Right atrium auricular region (tissue), 2 donors: ENCODE results near the gene EYA4. TPM values are rescaled to one million over a fixed set of nuclear protein-coding genes. Genes with fewer than 3 reads are reported as not detected.
A peak's percentile ranks its signal among the peaks of the same experiment; 100 is the strongest.

Experiments
- DNase-seq: peaks from one replicate; pipeline ENCODE4 v3.0.0-alpha.2; 2019; ENCODE audit warnings: low spot score
- H3K27ac ChIP-seq, 2 donors: fragments of 200-600 bp; sonication (generic); 1 replicate in 1 of 2; 2 replicates in 1 of 2; pipeline ENCODE4 v1.5.1; 2016 to 2019
- H3K27me3 ChIP-seq, 2 donors: fragments of 200-600 bp; sonication (generic); one replicate each; pipeline versions ENCODE4 v1.5.1 to v1.6.0; 2017 to 2019
- H3K36me3 ChIP-seq: fragments of 200-600 bp; sonication (generic); one replicate; pipeline ENCODE4 v1.5.1; 2016
- H3K4me1 ChIP-seq, 2 donors: fragments of 200-600 bp; sonication (generic); one replicate each; pipeline versions ENCODE4 v1.5.1 to v1.6.0; 2017 to 2019
- H3K4me3 ChIP-seq, 2 donors: fragments of 200-600 bp; sonication (generic); 1 replicate in 1 of 2; 2 replicates in 1 of 2; pipeline ENCODE4 v1.5.1; 2017 to 2019; ENCODE audit warnings: mild to moderate bottlenecking in 1 of 2, moderate library complexity in 1 of 2
- H3K9me3 ChIP-seq, 2 donors: fragments of 200-600 bp; sonication (generic); one replicate each; pipeline ENCODE4 v1.5.1; 2019
- total RNA-seq, 2 donors: library from RNA; depleted of rRNA; stranded (reverse); fragments of >200 nt; gene quantifications; one replicate each; pipeline ENCODE4 v1.1.0, GENCODE V29; 2016
- TF ChIP-seq, protein P1 (sequence below), 2 donors: fragments of 200-600 bp; sonication (generic); IDR thresholded peaks; one replicate each; pipeline ENCODE4 v1.5.1; 2019; ENCODE audit warnings: antibody characterized with exemption in 2 of 2

The EYA4 gene
- total RNA-seq, 2 donors from 2014 or later, result 16.2 to 24.2 TPM

DNA sequence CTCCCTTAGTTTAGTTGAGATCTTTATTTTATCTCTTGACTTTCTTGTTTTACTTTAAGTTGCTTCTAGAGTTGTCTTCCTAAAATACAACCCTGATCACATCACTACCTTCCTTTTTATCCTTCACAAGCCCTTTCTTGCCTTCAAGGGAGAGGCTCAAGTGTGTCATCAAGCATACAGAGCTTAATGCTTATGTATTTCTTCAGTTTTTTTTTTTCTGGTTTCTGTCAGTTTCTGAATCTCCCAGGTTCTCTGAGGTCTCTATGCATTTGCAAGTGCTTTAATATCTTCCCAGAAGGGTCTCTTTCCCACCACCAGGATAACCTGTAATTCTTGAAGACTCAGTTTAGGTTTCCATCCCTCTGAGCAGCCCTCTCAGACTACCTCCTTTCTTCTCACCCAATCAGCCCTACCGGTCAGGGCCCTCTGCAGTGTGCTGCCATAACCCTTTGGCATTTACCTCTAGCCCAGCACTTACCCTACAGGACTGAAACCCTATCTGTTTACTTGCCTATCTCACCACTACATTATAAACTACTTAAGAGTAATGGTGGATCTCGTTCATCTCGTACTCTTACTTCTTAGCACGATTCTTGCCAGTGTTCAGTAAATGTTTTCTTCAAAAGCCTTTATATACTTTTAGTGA lies 36.9 kb downstream of the EYA4 start:
- Histone ChIP-seq H3K36me3 (no peaks in the 10 kb centered on the region), H3K27me3 (no peaks in the 10 kb centered on the region), H3K27ac (no peak overlapping the region), H3K4me3 (no peak overlapping the region), H3K4me1 (no peaks in the 10 kb centered on the region), H3K9me3 (no peaks in the 10 kb centered on the region)
- DNase-seq, result no peak
- TF ChIP-seq, protein P1, sequence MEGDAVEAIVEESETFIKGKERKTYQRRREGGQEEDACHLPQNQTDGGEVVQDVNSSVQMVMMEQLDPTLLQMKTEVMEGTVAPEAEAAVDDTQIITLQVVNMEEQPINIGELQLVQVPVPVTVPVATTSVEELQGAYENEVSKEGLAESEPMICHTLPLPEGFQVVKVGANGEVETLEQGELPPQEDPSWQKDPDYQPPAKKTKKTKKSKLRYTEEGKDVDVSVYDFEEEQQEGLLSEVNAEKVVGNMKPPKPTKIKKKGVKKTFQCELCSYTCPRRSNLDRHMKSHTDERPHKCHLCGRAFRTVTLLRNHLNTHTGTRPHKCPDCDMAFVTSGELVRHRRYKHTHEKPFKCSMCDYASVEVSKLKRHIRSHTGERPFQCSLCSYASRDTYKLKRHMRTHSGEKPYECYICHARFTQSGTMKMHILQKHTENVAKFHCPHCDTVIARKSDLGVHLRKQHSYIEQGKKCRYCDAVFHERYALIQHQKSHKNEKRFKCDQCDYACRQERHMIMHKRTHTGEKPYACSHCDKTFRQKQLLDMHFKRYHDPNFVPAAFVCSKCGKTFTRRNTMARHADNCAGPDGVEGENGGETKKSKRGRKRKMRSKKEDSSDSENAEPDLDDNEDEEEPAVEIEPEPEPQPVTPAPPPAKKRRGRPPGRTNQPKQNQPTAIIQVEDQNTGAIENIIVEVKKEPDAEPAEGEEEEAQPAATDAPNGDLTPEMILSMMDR (IDR thresholded peaks at IDR 0.05), result no peak

DNA sequence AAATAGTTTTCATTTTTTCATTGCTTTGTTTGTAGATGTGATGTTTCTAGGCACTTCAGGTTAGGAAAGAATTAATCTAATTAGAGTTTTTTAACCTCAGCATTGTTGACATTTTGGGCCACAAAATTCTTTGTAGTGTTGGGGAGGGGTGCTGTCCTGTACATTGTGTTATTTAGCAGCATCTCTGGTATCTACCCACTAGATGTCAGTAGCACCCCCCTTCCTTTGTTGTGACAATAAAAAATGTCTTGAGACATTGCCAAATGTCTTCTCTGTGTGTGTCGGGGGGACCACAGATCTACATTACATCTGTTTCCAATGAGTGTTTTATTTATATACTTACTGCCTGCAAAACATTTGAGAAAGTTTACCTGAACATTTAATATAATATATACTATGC lies 45.6 kb downstream of the EYA4 start:
- no peaks in the 10 kb centered on the region for H3K27me3 ChIP-seq
- DNase-seq, result no peak
- H3K9me3 ChIP-seq, result no peaks in the 10 kb centered on the region
- H3K4me1 ChIP-seq, result peaks cover 0 to 9% of the 10 kb centered on the region in 2 donors
- no peak overlapping the region for H3K27ac ChIP-seq
- no peak overlapping the region for H3K4me3 ChIP-seq
- no peaks in the 10 kb centered on the region for H3K36me3 ChIP-seq
- TF ChIP-seq, protein P1 (IDR thresholded peaks at IDR 0.05), result peak in 1 of 2 donors; percentile 30

DNA sequence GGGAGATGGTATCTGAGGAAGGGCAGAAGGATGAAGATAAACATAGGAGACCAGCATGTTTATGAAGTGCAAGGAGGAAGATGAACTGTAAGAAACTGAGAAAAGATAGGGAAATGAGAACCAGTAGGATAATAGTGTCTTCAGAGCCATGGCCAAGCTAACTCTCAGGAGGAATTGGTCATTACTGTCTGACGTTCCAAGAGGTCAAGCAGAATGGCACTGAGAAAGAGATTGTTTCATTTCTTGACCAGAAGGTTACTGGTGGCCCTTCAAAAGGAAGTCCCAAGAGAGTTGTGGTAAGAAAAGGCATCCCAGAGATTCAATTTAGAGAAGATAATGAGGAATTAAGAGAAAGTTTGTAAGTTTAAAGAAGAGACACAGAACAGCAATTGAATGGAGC lies 47.5 kb downstream of the EYA4 start:
- Histone ChIP-seq H3K4me3 (no peak overlapping the region), H3K27me3 (no peaks in the 10 kb centered on the region), H3K4me1 (peaks cover 0 to 13% of the 10 kb centered on the region in 2 donors), H3K9me3 (no peaks in the 10 kb centered on the region), H3K27ac (no peak overlapping the region), H3K36me3 (no peaks in the 10 kb centered on the region)
- TF ChIP-seq, protein P1 (IDR thresholded peaks at IDR 0.05), result no peak
- no peak for DNase-seq

DNA sequence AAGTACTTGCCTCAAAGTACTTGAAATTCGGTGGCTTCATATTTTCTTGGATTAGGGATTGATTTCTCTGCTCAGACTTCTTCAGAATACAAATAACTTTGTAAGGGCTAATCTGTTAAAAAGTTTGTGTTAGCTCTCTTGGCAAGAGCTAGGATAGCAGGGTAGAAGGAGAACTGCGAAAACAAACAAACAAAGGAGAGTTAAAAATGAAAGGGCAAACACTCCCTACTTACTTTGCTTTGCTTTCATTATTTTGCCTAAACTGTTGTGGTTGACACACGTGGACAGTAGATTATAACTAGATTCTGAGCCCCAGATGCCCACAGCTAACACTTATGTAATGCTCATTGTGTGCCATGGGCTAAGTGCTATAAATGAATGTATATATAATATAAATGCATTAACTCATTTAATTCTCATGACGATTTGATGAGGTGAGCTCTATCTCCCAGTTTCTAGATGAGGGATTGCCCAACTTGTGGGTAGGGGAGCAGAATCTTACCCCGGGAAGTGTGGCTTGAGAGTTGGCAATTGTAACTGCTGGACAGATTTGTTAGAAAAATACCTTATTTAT lies 48.7 kb downstream of the EYA4 start:
- Histone ChIP-seq H3K27ac (no peak overlapping the region), H3K9me3 (no peaks in the 10 kb centered on the region), H3K27me3 (no peaks in the 10 kb centered on the region), H3K36me3 (no peaks in the 10 kb centered on the region), H3K4me1 (peaks cover 0 to 13% of the 10 kb centered on the region in 2 donors), H3K4me3 (no peak overlapping the region)
- TF ChIP-seq, protein P1 (IDR thresholded peaks at IDR 0.05), result no peak
- no peak for DNase-seq

DNA sequence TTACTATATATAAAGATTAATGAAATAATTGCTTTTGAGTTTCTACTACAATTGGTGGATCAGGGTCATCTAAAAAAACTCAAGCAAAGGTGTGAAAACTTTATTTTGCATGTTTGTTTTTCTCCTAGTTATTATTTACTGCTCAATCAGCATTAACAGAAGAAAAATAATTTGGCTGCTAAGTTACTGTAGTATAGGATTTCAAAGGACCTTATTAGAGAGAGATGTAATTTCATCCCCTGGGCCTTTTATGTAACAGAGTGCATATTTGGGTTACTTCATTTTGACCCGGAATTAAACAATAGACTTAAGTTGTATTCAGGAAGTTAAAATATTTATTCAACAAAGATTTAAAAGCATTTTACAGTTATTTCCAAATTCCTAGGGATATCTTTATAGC lies 49.8 kb downstream of the EYA4 start:
- DNase-seq, result no peak
- TF ChIP-seq, protein P1 (IDR thresholded peaks at IDR 0.05), result no peak
- Histone ChIP-seq H3K4me1 (peaks cover 0 to 13% of the 10 kb centered on the region in 2 donors), H3K27ac (no peak overlapping the region), H3K4me3 (no peak overlapping the region), H3K9me3 (no peaks in the 10 kb centered on the region), H3K36me3 (no peaks in the 10 kb centered on the region), H3K27me3 (no peaks in the 10 kb centered on the region)

DNA sequence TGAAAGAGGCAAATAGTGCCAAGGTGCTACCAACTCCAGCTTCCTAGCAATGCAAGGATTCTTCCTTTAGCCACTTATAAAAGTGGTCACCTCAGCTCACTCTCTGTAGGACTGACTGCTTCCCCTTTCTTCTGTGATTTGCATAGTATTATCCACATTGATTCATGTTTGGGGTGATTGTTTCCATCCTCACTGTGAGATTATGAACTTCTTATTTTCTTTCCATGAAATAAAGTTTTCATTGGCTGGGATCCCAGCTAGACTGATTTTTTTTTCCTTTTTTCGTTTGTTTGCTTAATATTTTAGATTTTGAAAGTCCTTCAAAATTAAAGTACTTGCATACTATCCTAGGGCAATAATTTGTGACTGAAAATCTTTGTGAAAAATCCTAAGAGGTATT lies 50.5 kb downstream of the EYA4 start:
- peaks cover 0 to 13% of the 10 kb centered on the region in 2 donors for H3K4me1 ChIP-seq
- H3K9me3 ChIP-seq, result no peaks in the 10 kb centered on the region
- no peak overlapping the region for H3K4me3 ChIP-seq
- no peaks in the 10 kb centered on the region for H3K36me3 ChIP-seq
- TF ChIP-seq, protein P1 (IDR thresholded peaks at IDR 0.05), result no peak
- no peak overlapping the region for H3K27ac ChIP-seq
- H3K27me3 ChIP-seq, result no peaks in the 10 kb centered on the region
- no peak for DNase-seq
